ENCODE measurements around the gene CAMK4.

DNA sequence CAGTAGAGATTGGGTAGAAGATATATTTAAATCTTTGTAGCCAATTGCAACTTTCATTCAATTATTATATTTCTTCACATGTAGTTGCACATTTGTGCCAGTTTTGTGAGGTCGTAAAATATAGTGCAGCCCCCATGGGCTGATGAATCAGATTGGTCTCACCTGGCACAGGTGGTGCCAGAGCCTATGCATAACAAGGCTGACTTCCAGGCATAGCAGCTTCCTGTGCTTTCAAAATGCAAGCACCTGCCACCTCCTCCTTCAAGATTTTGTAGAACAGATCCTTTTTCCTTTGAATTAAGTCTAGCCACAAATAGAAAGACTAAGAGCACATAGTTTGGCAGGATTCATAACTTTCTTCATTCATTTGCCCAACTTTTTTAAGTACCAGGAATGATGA is 201.0 kb downstream of the CAMK4 start:
- TF ChIP-seq, protein P1, sequence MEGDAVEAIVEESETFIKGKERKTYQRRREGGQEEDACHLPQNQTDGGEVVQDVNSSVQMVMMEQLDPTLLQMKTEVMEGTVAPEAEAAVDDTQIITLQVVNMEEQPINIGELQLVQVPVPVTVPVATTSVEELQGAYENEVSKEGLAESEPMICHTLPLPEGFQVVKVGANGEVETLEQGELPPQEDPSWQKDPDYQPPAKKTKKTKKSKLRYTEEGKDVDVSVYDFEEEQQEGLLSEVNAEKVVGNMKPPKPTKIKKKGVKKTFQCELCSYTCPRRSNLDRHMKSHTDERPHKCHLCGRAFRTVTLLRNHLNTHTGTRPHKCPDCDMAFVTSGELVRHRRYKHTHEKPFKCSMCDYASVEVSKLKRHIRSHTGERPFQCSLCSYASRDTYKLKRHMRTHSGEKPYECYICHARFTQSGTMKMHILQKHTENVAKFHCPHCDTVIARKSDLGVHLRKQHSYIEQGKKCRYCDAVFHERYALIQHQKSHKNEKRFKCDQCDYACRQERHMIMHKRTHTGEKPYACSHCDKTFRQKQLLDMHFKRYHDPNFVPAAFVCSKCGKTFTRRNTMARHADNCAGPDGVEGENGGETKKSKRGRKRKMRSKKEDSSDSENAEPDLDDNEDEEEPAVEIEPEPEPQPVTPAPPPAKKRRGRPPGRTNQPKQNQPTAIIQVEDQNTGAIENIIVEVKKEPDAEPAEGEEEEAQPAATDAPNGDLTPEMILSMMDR (IDR thresholded peaks at IDR 0.05; ENCODE audit: insufficient read depth, low read depth, low read length), result no peak
- no peak for TF ChIP-seq EZH2 (IDR thresholded peaks at IDR 0.05; ENCODE audit: insufficient read depth, low read length)
